Panc1 (cell line): Measurements from ENCODE around the gene KCNMB2. TPM values are rescaled to one million over a fixed set of nuclear protein-coding genes. Genes with fewer than 3 reads are reported as not detected.

Experiments used
- ATAC-seq: fragments of 200-7000 bp; cut with Tn5 transposase; 2 replicates; pipeline ENCODE4 v1.9.1; 2020; ENCODE audit warnings: mild to moderate bottlenecking, moderate library complexity
- BruUV-seq: library from RNA; stranded (reverse); fragments of 400-500 nt; replicated peaks from 2 replicates; lab custom pipeline; 2021; lab: Mats Ljungman, UMichigan
- CTCF ChIA-PET: fragments of 300-600 bp; sonication (Branson Sonifier 250); formaldehyde crosslinking; loops from one replicate; lab custom pipeline; 2022; ENCODE audit warnings: antibody characterized with exemption; lab: Charles Lee
- POLR2A ChIA-PET: fragments of 300-600 bp; sonication (Branson Sonifier 250); formaldehyde crosslinking; loops from one replicate; lab custom pipeline; 2022; ENCODE audit warnings: antibody characterized with exemption; lab: Charles Lee
- DNase-seq: peaks from one replicate; pipeline ENCODE4 v3.0.0-alpha.2; 2010; ENCODE audit warnings: low read depth, low spot score
- H3K27ac ChIP-seq: 2 replicates; pipeline ENCODE4 v1.5.1; 2011; ENCODE audit warnings: mild to moderate bottlenecking, low read length, inconsistent platforms
- H3K27me3 ChIP-seq: fragments of 200-500 bp; sonication (Bioruptor generic); 2 replicates; pipeline ENCODE4 v1.6.0; 2014; ENCODE audit warnings: low read length, inconsistent platforms; ENCODE audit not compliant: control insufficient read depth, insufficient read depth
- H3K36me3 ChIP-seq: fragments of 200-500 bp; sonication (Bioruptor generic); 2 replicates; pipeline ENCODE4 v1.5.1; 2014; ENCODE audit warnings: inconsistent platforms, mild to moderate bottlenecking, low read length, moderate library complexity; ENCODE audit not compliant: control insufficient read depth, insufficient read depth
- H3K4me1 ChIP-seq: 2 replicates; pipeline ENCODE4 v1.5.1; 2011; ENCODE audit warnings: inconsistent platforms, mild to moderate bottlenecking, low read length, moderate library complexity; ENCODE audit not compliant: control insufficient read depth, insufficient read depth
- H3K4me3 ChIP-seq, 2 experiments: 2 replicates each; pipeline ENCODE4 v1.5.1; 2011 to 2012; ENCODE audit warnings: low read depth in 2 of 2, low read length in 2 of 2, mild to moderate bottlenecking in 2 of 2, inconsistent platforms in 1 of 2, moderate library complexity in 1 of 2
- H3K9me3 ChIP-seq: fragments of 200-500 bp; sonication (Bioruptor generic); 2 replicates; pipeline ENCODE4 v1.5.1; 2014; ENCODE audit warnings: low read depth, mild to moderate bottlenecking, inconsistent platforms, low read length, moderate library complexity; ENCODE audit not compliant: control insufficient read depth, insufficient read depth
- CTCF ChIP-seq: fragments of 450-650 bp; IDR thresholded peaks from 2 replicates; pipeline ENCODE4 v1.5.1; 2017; ENCODE audit warnings: mild to moderate bottlenecking
- POLR2AphosphoS5 ChIP-seq: IDR thresholded peaks from 2 replicates; pipeline ENCODE4 v1.6.1; 2012; ENCODE audit warnings: mild to moderate bottlenecking, low read depth, low read length, moderate library complexity
- REST ChIP-seq, 2 experiments: IDR thresholded peaks; 2 replicates each; pipeline ENCODE4 v1.6.1; 2011 to 2012; ENCODE audit warnings: low read depth in 2 of 2, control low read depth in 1 of 2, low read length in 1 of 2, mild to moderate bottlenecking in 1 of 2, moderate library complexity in 1 of 2; ENCODE audit not compliant: insufficient read depth in 1 of 2
- SIN3A ChIP-seq: IDR thresholded peaks from 2 replicates; pipeline ENCODE4 v1.6.1; 2012; ENCODE audit warnings: low read depth, mild to moderate bottlenecking, low read length, moderate library complexity, borderline replicate concordance; ENCODE audit not compliant: insufficient read depth
- TCF7L2 ChIP-seq: IDR thresholded peaks from 2 replicates; pipeline ENCODE4 v1.6.1; 2011; ENCODE audit warnings: mild to moderate bottlenecking, low read depth, low read length, inconsistent platforms
- in situ Hi-C: cut with HindIII; loops from 2 replicates; pipeline ENCODE4 v1.10.0; 2016; ENCODE audit warnings: low sequenced_read_pairs, low pct_unique_long_range_greater_than_20kb
- intact Hi-C: fragments of 100-400 bp; cut with micrococcal nuclease; formaldehyde crosslinking; loops from one replicate; pipeline ENCODE4 v1.10.0; 2022; ENCODE audit not compliant: unreplicated experiment
- total RNA-seq: library from RNA; stranded (reverse); gene quantifications from one replicate; pipeline ENCODE4 v1.2.1, GENCODE V29; 2021; ENCODE audit not compliant: unreplicated experiment

Gene KCNMB2
- total RNA-seq, 1 experiment from 2014 or later: not detected

- no peak overlapping the region for H3K4me3 ChIP-seq
- TF ChIP-seq POLR2AphosphoS5 (no peak), TCF7L2 (no peak), SIN3A (no peak), REST (IDR thresholded peaks at IDR 0.05; ENCODE audit: insufficient read depth in 1 of 2, low read depth in 2 of 2, low read length in 1 of 2) (no peak), CTCF (no peak)
- no peaks in the 10 kb centered on the region for H3K27me3 ChIP-seq
- ATAC-seq: no peak
- intact Hi-C loops: no loop called here
- no TSS peak for BruUV-seq
- no peaks in the 10 kb centered on the region for H3K9me3 ChIP-seq
- H3K27ac ChIP-seq: no peak overlapping the region
- no peak for DNase-seq
- in situ Hi-C loops: no loop called here
- no peaks in the 10 kb centered on the region for H3K36me3 ChIP-seq
- POLR2A ChIA-PET: no interaction called here
- no peaks in the 10 kb centered on the region for H3K4me1 ChIP-seq
- CTCF ChIA-PET: no interaction called here
These were observed 290.3 kb downstream of the KCNMB2 start for GRCh38 chr3:178826435-178827123.

- H3K4me3 ChIP-seq: no peak overlapping the region
- no peaks in the 10 kb centered on the region for H3K9me3 ChIP-seq
- ChIA-PET POLR2A (no interaction called here), CTCF (no interaction called here)
- DNase-seq (no peak), ATAC-seq (no peak)
- intact Hi-C loops (no loop called here), in situ Hi-C loops (no loop called here)
- H3K27me3 ChIP-seq: no peaks in the 10 kb centered on the region
- H3K4me1 ChIP-seq: no peaks in the 10 kb centered on the region
- H3K36me3 ChIP-seq: no peaks in the 10 kb centered on the region
- TF ChIP-seq TCF7L2: no peak
- no peak for TF ChIP-seq CTCF
- TF ChIP-seq SIN3A: no peak
- no peak for TF ChIP-seq POLR2AphosphoS5
- no peak for TF ChIP-seq REST (IDR thresholded peaks at IDR 0.05; ENCODE audit: insufficient read depth in 1 of 2, low read depth in 2 of 2, low read length in 1 of 2)
- no peak overlapping the region for H3K27ac ChIP-seq
- BruUV-seq: no TSS peak
These were observed 291.1 kb downstream of the KCNMB2 start for GRCh38 chr3:178827285-178827856.
